H1 (cell line): ENCODE results near the gene IQGAP1. TPM values are rescaled to one million over a fixed set of nuclear protein-coding genes. Genes with fewer than 3 reads are reported as not detected.

Source experiments
- CHD2 ChIP-seq: IDR thresholded peaks from 2 replicates; pipeline ENCODE4 v1.6.1; 2012; ENCODE audit warnings: low read length, improper control_type of control experiment
- CHD7 ChIP-seq: fragments of 300-600 bp; sonication (generic); IDR thresholded peaks from 2 replicates; pipeline ENCODE4 v1.7.1; 2012; ENCODE audit warnings: low read length, moderate library complexity, mild to moderate bottlenecking, inconsistent platforms; ENCODE audit not compliant: insufficient replicate concordance
- CTBP2 ChIP-seq: IDR thresholded peaks from 2 replicates; pipeline ENCODE4 v1.7.0; 2011; ENCODE audit warnings: borderline replicate concordance, mild to moderate bottlenecking, moderate library complexity, mixed read lengths, low read length; ENCODE audit not compliant: insufficient read depth, insufficient read length
- E2F6 ChIP-seq: IDR thresholded peaks from 2 replicates; pipeline ENCODE4 v1.6.1; 2012; ENCODE audit warnings: inconsistent platforms
- EGR1 ChIP-seq: IDR thresholded peaks from 2 replicates; pipeline ENCODE4 v1.6.1; 2011; ENCODE audit warnings: low read depth, low read length, borderline replicate concordance
- RXRA ChIP-seq: IDR thresholded peaks from 2 replicates; pipeline ENCODE4 v1.6.1; 2011; ENCODE audit warnings: low read depth, mild to moderate bottlenecking, low read length, moderate library complexity; ENCODE audit not compliant: insufficient read depth
- SP4 ChIP-seq: IDR thresholded peaks from 2 replicates; pipeline ENCODE4 v1.6.1; 2012; ENCODE audit warnings: low read length, inconsistent platforms
- TBP ChIP-seq: IDR thresholded peaks from 2 replicates; pipeline ENCODE4 v1.6.1; 2011; ENCODE audit warnings: low read depth, low read length, improper control_type of control experiment
- TCF12 ChIP-seq: IDR thresholded peaks from 2 replicates; pipeline ENCODE4 v1.6.1; 2011; ENCODE audit warnings: low read depth, mild to moderate bottlenecking, low read length
- polyA plus RNA-seq, 7 experiments: library from polyadenylated mRNA; depleted of rRNA in 3 of 7; stranded (reverse) in 5 of 7; unstranded in 2 of 7; fragments of >200 nt in 5 of 7; fragments of 200-250 nt in 2 of 7; gene quantifications; 1 replicate in 5 of 7; 2 replicates in 1 of 7; 4 replicates in 1 of 7; pipeline versions ENCODE4 v1.2.1 to v1.2.3, GENCODE V29; 2011 to 2013; ENCODE audit warnings: missing spikeins in 2 of 7, mixed read lengths in 2 of 7
- total RNA-seq: library from RNA; stranded (reverse); fragmentation: NEBNext Ultra II Directional; extraction: Animal tissue kit (Norgen Biotek cat#: 25700); gene quantifications from 2 replicates; pipeline ENCODE4 v1.2.1, GENCODE V29; 2021

IQGAP1 gene
- total and polyA plus RNA-seq, 2 of the 8 experiments (the other 6 are each of a cell fraction or from before 2014, with no cell fraction given): 56.0 to 138 TPM

DNA sequence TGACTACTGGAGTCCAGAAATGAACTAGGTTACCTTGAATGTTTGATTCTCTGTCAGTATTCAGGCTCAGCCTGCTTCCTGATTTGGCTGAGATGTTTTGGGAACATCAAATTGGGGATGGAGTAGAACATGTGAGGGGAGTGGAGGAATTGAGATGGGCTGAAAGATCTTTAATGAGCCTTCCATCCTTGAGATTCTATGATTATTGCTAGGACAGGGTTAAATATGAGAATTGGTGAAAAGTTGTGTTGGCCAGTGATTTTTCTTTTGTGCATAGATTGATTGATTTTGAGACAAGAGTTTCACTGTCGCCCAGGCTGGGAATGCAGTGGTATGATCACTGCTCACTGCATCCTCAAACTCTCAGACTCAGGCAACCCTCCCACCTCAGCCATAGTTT, 32.4 kb downstream of the IQGAP1 start (continued):
- no peak for TF ChIP-seq CHD7
- TF ChIP-seq EGR1: no peak
- TF ChIP-seq SP4: no peak
- TF ChIP-seq E2F6: no peak
- TF ChIP-seq TBP: no peak
- TF ChIP-seq TCF12: no peak
- no peak for TF ChIP-seq CTBP2
- no peak for TF ChIP-seq RXRA
- TF ChIP-seq CHD2: no peak
